GM18526 (cell line): Measurements from ENCODE around the gene TBC1D14.

Experiments
- POLR2A ChIP-seq: IDR thresholded peaks from 3 replicates; pipeline ENCODE4 v1.6.1; 2011; ENCODE audit not compliant: insufficient read length; ENCODE audit errors: extremely low read depth

Gene TBC1D14

DNA sequence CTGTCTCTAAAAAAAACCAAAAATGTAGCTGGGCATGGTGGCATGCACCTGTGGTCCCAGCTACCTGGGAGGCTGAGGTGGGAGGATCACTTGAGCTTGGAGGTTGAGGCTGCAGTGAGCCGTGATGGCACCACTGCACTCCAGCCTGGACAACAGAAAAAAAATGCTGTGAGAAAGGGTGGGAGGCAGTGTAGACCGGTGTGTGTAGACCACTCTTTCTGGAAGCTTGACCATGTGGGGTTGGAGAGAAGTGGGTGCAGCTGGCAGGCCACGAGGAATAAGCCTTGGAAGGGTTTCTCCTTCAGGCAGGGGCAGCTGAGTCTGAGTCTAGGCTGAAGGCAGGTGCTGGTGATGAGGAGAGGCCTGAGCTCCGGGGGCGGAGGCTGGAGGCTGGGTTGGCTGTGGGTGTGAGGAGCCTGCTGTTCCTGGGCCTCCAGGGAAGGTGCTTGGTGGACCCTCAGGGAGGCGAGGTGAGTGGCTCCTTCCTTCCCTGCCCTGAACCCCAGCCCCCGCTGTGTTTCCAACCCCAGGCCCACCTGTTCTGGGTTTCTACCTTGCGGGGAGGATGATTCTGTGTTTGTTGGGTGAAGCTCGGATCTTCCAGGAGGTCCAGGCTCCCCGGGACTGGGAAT, 9.3 kb upstream of the TBC1D14 start:
- TF ChIP-seq POLR2A, result no peak

DNA sequence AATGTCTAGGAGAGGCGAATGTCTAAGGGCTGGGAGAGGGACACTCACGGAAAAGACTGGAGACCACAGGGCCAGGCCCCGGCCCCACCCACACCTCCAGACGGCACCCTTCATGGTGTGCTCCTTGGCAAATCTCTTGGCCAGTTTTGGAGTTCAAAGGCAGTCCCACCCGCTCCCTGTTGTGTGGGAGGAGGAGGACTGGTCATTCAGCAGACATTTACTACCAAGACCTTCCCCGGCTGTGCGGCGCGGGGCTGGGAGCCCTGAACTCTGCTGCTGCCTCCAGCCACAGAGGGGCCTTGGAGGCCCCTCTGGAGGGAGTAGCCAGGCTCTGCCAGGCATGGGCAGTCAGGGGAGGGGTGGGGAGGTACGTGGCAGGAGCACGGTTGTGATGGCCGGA, 8.7 kb upstream of the TBC1D14 start:
- TF ChIP-seq POLR2A, result no peak

DNA sequence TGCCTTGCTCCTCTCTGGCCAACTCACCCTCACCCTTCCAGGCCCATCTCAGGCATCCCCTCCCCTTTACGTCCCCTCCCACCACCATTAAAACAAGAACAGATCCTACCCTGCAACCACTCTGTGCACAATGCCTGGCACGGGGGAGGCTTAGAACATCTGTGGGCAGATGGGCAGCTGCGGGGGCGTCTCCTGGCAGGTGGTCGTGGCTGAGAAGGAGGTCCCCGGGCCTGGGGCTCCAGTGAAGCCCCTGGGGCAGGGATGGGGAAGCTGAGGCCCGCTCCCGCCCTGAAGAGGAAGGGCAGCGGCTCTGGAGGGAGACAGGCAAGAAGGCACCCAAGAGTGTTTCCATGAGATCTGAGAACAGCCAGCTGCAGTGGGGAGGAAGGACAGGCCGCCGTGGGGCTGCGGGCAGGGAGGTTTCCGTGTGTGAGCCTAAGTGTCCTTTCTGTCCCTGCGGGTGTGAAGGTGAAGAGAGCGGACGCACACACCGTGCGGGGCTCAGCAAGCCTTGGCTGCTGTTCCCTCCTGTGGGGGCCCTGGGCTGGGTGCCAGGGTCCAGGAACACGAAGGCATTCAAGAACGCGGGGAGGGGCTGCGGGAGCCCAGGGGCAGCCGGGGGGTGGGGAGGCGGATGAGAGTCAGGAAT, 7.8 kb upstream of the TBC1D14 start:
- TF ChIP-seq POLR2A, result no peak

DNA sequence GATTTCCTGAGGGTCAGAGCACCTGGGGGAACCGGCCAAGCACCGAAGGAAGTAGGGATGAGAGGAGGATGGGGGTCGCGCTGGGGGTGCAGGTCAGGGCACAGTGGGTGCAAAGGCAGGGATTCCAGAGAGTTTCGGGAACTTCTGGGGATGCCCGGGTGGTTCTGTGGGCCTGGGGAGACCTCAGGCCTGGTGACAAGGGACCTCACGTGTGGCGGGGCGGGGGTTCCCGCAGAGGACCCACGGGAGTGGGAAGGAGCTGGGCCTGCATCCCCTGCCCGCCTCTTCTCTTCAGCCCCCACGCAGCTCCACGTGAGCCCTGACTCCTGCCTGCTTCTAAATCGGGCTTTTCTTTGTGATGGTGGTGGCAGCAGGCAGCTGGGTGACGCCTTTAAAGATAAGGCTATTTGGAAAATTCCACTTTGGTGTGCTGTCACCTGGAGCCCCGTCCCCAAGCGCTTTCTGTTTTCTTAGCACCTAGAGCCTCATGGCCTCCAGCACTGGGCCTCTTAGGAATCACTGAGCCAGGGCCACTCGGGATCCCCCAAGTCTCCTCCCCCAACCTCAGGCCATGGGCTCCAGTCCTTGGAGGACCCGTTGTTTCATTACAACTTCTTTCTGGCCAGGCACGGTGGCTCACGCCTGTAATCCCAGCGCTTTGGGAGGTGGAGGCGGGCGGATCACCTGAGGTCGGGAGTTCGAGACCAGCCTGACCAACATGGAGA, 7.1 kb upstream of the TBC1D14 start:
- no peak for TF ChIP-seq POLR2A

DNA sequence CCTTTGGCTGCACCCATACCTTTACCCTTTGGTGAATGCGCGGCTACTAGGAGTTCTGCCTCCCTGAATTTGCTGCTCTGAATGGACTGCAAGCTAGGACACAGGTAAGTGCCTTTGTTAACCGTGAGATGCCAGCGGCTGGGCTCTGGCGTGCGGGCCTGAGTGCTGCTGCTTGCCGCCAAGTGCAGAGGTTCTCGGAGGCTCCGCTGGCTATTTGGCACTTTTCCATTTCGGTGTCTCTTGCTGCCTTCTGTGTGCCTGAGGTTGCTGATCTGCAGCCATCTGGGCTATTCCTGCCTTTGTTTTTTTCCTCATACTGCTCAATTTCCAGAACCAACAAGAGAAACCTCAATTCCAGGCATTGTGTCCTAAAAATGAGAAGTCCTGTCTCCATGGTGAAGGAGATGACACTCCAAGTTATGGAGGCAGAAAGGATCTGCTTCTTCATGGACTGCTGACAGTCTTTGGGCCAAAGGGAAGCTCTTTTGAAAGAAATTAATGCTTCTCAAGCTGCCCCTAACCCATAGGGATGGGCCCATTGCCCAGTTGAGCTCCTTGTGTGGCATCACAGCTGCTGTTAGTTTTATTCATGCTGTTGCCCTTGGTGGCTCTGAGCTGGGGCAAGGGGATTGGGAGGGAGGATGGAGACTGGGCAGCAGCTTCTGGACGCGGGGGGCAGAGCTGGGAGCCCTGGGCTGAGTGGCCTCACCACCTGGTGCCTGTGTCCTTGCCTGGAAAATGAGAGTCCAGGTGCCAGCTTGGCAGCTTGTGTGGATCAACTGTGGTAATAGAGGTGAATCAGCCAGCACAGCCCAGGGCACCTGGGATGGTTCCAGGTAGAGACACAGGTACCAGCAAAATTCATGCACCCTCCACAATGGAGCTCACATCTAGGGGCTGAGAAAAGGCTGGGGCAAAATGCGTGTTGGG, 3.8 kb upstream of the TBC1D14 start:
- TF ChIP-seq POLR2A, result no peak

DNA sequence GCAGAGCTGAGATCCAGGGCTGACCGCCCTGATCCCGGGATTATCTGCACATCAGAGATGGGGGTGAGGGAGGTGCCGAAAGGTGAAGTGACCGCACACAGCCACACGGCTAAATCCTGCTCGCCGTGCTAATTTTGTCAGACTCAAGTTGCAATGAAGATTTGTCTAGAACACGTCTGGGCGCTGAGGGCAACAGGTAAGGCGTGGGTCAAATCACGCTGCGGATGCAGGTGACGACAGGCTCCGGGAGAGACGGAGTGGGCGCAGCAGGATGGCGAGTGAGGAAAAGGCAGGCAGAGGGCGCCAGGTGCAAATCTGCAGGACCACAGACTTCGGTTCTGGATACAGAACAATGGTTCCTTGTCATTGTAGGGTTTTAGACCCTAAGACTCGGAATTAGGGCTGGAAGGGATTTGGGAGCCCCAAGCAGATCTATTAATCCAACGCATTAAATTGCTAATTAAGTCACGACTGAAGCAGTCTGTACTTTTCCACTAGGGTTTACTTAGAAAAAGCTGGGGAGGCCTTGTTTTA, 1.9 kb upstream of the TBC1D14 start:
- no peak for TF ChIP-seq POLR2A

DNA sequence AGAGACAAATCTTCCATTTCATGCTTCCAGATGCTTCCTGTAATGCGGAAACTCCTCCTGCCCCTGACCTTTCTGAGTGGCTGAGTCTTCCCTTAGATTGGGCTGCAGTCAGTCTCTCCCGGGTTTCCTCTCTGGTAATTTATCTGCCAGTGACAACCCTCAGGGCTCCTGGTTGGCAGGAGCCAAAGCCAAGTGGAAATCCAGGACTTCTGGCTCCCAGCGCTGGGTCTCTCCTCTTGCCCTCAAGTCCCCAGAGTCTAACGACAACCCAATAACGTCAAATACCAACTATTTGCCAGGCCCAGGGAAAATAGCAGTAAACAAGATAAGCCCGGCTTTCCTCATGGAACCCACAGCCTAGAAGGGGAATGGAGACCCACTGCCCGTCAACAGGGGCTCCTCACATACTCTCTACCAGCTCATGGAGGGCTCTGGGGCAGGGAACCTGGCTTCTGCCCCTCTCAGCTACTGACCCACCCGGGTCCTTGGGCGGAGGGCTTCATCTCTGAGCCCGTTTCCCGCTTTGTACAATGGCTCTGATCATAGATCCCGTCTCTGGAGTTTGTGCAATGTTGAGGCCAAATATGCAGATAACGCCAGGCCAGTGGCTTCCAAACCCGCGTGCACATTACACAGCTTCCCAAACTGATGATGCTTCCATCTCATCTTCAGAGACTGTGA, 1.1 kb upstream of the TBC1D14 start:
- TF ChIP-seq POLR2A, result no peak

DNA sequence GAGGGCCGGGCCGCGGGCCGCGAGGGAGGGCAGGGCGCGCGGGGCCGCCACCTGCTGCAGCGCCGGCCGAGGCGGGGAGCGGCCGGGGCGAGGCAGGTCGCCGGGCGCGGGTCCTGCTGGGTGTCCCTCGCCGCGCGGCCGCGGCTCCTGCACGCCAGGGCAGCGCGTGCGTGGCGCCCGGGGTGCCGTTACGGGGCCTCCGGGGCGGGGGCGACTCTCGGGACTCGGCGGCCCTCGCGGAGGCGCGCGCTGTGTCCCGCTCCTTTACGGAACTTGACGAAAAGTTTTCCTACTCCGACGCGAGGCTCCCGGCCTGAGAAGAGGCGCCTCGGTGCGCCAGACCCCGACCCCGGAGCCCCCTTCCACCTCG, 329 bp downstream of the TBC1D14 start:
- TF ChIP-seq POLR2A, result no peak

DNA sequence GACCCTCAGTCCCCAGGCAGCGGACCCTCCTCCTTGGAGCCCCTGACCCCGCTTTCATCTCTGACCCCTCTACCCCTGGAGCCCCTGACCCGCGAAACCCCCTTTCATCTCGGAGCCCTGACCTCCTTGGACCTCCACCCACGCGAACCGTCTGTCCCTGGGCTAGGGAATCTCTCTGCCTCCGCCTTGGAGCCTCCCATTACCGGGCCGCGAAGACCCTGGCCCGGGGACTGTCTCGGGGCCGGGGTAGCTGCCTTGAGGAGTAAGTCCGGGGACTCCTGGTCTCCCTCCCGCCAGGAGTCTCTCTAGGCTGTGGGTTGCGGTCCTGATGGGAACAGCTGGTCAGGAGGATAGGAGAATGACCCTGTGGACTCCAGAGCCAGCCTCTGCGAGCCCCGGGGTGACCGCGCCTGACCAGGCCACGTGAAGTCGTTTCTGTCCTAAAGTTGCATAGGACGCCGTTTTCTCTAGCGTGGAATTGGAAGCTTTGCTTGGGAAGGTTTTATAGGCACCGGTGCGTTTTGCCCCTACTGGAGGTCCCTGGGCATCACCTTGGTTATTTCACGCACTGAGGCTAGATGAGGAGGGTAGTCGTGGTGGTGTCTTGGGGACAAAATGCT, 824 bp downstream of the TBC1D14 start:
- no peak for TF ChIP-seq POLR2A

DNA sequence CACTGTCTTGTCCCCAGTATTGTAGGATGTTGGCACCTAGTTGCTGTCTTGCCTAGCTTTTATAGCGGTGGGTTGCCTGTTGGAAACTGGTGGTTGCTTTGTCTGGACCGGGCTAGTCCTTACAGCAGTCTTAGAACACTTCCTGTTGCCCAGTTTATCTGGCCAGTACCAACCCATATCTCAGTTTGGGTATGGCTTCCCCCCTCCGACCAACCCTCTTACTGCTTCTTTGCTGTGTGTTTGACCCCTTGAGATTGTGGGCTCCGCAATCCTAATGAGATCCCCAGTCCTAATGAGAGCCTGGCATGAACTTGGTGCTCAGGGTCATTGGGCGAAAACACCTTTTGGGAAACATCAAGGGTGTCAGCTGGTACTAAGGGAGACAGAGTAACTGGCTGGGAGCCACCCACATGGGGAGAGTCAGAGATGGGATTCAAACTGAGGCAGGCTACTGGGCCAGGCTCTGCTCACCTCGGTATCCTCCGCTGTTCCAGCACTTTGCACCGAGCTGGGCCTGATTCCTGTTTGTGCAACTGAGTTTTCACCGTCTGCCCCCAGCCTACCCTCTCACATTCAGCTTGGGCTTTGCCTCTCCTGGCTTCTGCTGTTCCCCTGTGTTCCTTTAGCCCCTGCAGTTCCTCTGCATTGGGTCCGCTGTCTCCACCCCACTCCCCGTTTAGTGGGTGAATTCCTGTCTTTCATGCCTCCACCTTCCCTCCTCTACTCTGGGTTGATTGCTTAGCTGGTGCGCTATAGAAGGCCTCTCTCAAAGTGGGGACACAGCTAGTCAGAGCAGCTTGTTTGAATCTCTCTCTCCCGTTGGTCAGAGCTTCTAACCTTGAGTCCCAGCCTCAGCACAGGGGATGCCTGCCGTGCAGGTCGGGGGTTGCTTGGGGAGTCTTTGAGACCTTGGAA, 1.6 kb downstream of the TBC1D14 start:
- TF ChIP-seq POLR2A, result no peak

DNA sequence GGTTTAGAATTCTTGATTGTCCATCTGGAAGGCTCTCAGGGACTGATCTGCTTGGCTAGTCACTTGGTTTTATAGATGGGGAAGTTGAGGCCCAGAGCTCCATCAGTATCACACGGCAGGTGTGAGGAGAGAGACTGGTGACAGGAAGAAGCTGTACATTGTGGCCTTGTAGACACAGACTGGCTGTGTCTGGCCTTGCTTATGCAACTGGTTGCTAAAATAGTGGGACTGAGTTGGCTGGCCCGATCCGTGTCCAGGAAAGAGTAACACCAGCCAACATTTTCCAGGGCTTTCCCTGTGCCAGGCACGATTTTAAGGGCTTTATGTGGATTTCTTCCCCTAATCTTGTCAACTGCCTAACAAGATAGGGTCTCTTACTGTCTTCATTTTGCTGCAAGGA, 2.8 kb downstream of the TBC1D14 start:
- TF ChIP-seq POLR2A, result no peak

DNA sequence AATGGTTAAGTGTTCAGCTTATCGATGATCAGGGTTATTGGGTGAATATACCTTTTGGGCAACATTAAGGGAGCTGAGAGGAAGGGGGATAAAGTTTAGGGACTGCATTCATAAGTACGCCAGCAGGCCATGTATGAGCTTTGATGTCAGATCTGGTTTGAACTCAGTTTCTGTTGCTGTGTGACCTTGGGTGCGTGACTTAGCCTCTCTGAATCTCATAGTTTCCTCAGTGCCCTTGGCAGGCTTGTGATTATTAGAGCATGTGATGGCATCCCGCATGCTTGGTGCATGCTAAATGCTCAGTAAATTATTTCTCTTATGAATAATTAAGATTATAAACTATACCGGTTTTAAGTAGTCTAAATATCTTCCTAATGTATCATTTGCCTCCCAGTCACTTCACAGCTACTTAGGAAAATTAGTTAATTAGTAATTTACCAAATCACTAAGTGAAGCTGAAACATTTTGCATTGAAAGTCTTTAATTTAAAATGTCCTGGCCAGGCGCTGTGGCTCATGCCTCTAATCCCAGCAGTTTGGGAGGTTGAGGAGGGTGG, 3.8 kb downstream of the TBC1D14 start:
- no peak for TF ChIP-seq POLR2A

DNA sequence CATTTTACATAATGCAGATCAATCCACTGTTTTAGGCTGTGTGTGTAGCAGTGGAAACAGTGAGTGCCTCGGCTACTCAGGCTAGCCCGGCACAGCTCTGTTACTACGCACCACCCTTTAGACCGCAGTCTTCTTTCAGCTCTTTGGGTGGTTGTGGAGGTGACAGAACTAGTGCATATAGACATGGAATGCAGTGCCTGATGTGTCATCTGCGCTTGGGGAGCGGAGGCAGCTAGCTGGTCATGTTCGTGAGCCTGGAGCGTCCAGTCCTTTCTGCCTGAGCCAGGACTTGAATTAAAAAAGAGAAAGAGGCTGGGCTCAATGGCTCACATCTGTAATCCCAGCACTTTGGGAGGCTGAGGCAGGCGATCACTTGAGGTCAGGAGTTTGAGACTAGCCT, 4.8 kb downstream of the TBC1D14 start:
- no peak for TF ChIP-seq POLR2A
